Measurements from ENCODE around the gene NHSL2.

- TF ChIP-seq CTCF (IDR thresholded peaks at IDR 0.05; ENCODE audit: borderline replicate concordance, extremely low read depth, low read length, poor library complexity, severe bottlenecking), result no peak
- no peak for TF ChIP-seq EZH2 (IDR thresholded peaks at IDR 0.05; ENCODE audit: borderline replicate concordance, low read depth, low read length, severe bottlenecking)
Measured at GRCh38 chrX:72105436-72105835, 194.8 kb downstream of the NHSL2 start.

All from DND-41 (cell line).